Measurements from ENCODE around the gene SBF2. TPM values are rescaled to one million over a fixed set of nuclear protein-coding genes. Genes with fewer than 3 reads are reported as not detected.

SBF2 gene
- total and polyA plus RNA-seq, 2 of the 13 experiments (the other 11 are each of a cell fraction or from before 2014, with no cell fraction given) = 24.0 to 45.8 TPM

DNA sequence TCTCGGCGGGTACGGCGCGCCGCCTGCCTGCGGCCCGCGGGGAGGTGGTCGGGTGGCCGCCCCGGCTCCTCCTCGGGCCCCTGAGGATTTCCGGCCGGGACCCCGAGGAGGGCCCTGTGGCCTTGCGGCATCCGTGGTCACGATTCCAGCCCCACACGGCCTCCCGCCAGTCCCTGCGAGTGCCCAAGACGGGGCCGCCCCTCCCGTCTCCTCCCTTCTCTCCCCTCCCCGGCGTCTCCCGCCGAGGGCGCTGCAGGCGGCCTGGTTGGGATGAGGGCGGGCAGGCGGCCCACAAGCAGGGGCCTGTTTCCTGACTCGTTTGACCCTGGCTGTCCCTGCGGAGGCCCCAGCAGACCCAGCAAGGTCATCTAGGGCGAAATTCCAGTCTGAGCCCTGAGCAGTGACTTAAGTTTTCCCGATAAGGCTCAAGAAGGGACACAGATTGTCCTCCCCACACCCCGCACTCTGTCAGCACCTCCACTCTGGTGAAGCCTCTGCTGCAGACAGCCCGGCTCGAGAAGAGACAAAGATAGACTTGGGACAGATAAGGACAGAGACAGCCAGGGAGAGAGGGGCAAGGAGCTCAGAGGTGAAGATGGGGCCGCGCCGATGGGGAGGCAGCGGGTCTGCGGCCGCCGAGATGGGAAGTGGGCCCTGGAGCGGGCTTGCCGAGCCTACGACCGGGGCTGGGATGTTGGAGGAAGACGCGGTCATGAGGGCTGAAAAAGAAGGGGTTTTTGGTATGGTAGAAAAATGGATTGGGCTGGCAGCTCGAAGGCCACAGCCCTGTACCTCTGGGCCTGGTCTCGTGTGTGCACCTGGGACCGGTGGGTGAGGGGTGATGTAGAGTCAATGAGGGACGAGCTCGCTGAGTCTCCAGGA is 535.1 kb downstream of the SBF2 start (continued):
- no peak for TF ChIP-seq SOX13 (IDR thresholded peaks at IDR 0.05)
- TF ChIP-seq SOX13 (CRISPR knock-in tag; conservative IDR thresholded peaks at IDR 0.05 in 1 of 2, IDR thresholded peaks at IDR 0.05 in 1 of 2) = peak in 1 of 2 experiments; percentile 46; a peak in 1 of 4 replicates
- TF ChIP-seq THAP11 (CRISPR knock-in tag; IDR thresholded peaks at IDR 0.05) = 0 out of 2 replicates have a peak, but pooled peaks have one; percentile 36
- TF ChIP-seq CAMTA2 (CRISPR knock-in tag; IDR thresholded peaks at IDR 0.05; ENCODE audit: borderline replicate concordance) = 0 out of 2 replicates have a peak, but pooled peaks have one; percentile 33
- TF ChIP-seq ZNF589 (CRISPR knock-in tag; conservative IDR thresholded peaks at IDR 0.05) = peak; percentile 15; the same call in 1 of the 2 replicates
- TF ChIP-seq, protein P1, sequence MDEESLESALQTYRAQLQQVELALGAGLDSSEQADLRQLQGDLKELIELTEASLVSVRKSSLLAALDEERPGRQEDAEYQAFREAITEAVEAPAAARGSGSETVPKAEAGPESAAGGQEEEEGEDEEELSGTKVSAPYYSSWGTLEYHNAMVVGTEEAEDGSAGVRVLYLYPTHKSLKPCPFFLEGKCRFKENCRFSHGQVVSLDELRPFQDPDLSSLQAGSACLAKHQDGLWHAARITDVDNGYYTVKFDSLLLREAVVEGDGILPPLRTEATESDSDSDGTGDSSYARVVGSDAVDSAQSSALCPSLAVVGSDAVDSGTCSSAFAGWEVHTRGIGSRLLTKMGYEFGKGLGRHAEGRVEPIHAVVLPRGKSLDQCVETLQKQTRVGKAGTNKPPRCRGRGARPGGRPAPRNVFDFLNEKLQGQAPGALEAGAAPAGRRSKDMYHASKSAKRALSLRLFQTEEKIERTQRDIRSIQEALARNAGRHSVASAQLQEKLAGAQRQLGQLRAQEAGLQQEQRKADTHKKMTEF (CRISPR knock-in tag; IDR thresholded peaks at IDR 0.05) = no peak; the same call in 1 of the 2 replicates
- TF ChIP-seq, protein P2, sequence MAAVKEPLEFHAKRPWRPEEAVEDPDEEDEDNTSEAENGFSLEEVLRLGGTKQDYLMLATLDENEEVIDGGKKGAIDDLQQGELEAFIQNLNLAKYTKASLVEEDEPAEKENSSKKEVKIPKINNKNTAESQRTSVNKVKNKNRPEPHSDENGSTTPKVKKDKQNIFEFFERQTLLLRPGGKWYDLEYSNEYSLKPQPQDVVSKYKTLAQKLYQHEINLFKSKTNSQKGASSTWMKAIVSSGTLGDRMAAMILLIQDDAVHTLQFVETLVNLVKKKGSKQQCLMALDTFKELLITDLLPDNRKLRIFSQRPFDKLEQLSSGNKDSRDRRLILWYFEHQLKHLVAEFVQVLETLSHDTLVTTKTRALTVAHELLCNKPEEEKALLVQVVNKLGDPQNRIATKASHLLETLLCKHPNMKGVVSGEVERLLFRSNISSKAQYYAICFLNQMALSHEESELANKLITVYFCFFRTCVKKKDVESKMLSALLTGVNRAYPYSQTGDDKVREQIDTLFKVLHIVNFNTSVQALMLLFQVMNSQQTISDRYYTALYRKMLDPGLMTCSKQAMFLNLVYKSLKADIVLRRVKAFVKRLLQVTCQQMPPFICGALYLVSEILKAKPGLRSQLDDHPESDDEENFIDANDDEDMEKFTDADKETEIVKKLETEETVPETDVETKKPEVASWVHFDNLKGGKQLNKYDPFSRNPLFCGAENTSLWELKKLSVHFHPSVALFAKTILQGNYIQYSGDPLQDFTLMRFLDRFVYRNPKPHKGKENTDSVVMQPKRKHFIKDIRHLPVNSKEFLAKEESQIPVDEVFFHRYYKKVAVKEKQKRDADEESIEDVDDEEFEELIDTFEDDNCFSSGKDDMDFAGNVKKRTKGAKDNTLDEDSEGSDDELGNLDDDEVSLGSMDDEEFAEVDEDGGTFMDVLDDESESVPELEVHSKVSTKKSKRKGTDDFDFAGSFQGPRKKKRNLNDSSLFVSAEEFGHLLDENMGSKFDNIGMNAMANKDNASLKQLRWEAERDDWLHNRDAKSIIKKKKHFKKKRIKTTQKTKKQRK (IDR thresholded peaks at IDR 0.05; ENCODE audit: low read length) = no peak
- peak; percentile 94 for TF ChIP-seq PHF8 (CRISPR knock-in tag; IDR thresholded peaks at IDR 0.05)
- TF ChIP-seq SNRNP70 (IDR thresholded peaks at IDR 0.05; ENCODE audit: low read depth, low read length) = no peak
- TF ChIP-seq KDM2A (CRISPR knock-in tag; IDR thresholded peaks at IDR 0.05; ENCODE audit: borderline replicate concordance, low read depth) = 0 out of 2 replicates have a peak, but pooled peaks have one; percentile 60
- TF ChIP-seq PRPF4 (IDR thresholded peaks at IDR 0.05; ENCODE audit: low read depth, low read length, poor library complexity, severe bottlenecking) = no peak
- no peak; the same call in 1 of the 2 replicates for TF ChIP-seq ZNF777 (CRISPR knock-in tag; IDR thresholded peaks at IDR 0.05)
- TF ChIP-seq BCL6 (CRISPR knock-in tag; IDR thresholded peaks at IDR 0.05) = 0 out of 2 replicates have a peak, but pooled peaks have one; percentile 47
- 0 out of 2 replicates have a peak, but pooled peaks have one; percentile 28 for TF ChIP-seq ZNF670 (CRISPR knock-in tag; IDR thresholded peaks at IDR 0.05; ENCODE audit: borderline replicate concordance)
- no peak for TF ChIP-seq ZNF605 (CRISPR knock-in tag; IDR thresholded peaks at IDR 0.05)
- peak; percentile 54 for TF ChIP-seq HNRNPLL (IDR thresholded peaks at IDR 0.05; ENCODE audit: low read depth, low read length, poor library complexity, severe bottlenecking)
- no peak for TF ChIP-seq JDP2 (CRISPR knock-in tag; IDR thresholded peaks at IDR 0.05; ENCODE audit: borderline replicate concordance)
- no peak for TF ChIP-seq KDM6A (CRISPR knock-in tag; IDR thresholded peaks at IDR 0.05; ENCODE audit: low read depth)
- TF ChIP-seq REPIN1 (CRISPR knock-in tag; IDR thresholded peaks at IDR 0.05; ENCODE audit: borderline replicate concordance, low read depth) = no peak
- 0 out of 2 replicates have a peak, but pooled peaks have one; percentile 36 for TF ChIP-seq ERF (CRISPR knock-in tag; IDR thresholded peaks at IDR 0.05)
- TF ChIP-seq, protein P3, sequence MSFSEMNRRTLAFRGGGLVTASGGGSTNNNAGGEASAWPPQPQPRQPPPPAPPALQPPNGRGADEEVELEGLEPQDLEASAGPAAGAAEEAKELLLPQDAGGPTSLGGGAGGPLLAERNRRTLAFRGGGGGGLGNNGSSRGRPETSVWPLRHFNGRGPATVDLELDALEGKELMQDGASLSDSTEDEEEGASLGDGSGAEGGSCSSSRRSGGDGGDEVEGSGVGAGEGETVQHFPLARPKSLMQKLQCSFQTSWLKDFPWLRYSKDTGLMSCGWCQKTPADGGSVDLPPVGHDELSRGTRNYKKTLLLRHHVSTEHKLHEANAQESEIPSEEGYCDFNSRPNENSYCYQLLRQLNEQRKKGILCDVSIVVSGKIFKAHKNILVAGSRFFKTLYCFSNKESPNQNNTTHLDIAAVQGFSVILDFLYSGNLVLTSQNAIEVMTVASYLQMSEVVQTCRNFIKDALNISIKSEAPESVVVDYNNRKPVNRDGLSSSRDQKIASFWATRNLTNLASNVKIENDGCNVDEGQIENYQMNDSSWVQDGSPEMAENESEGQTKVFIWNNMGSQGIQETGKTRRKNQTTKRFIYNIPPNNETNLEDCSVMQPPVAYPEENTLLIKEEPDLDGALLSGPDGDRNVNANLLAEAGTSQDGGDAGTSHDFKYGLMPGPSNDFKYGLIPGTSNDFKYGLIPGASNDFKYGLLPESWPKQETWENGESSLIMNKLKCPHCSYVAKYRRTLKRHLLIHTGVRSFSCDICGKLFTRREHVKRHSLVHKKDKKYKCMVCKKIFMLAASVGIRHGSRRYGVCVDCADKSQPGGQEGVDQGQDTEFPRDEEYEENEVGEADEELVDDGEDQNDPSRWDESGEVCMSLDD (CRISPR knock-in tag; IDR thresholded peaks at IDR 0.05; ENCODE audit: borderline replicate concordance) = 0 out of 2 replicates have a peak, but pooled peaks have one; percentile 18
- peak; percentile 83 for TF ChIP-seq BORCS8-MEF2B (CRISPR knock-in tag; IDR thresholded peaks at IDR 0.05)
